Stimulated activated CD4-positive, alpha-beta T cell treated with anti-CD3 and anti-CD28 coated beads, Interleukin-1b, Interleukin-23, amount 100 ng/mL, for 48 hours (primary cell): ENCODE results near the gene TMEM196.

Experiments
- DNase-seq: peaks from one replicate; pipeline ENCODE4 v3.0.0-alpha.2; 2020

TMEM196 gene

DNA sequence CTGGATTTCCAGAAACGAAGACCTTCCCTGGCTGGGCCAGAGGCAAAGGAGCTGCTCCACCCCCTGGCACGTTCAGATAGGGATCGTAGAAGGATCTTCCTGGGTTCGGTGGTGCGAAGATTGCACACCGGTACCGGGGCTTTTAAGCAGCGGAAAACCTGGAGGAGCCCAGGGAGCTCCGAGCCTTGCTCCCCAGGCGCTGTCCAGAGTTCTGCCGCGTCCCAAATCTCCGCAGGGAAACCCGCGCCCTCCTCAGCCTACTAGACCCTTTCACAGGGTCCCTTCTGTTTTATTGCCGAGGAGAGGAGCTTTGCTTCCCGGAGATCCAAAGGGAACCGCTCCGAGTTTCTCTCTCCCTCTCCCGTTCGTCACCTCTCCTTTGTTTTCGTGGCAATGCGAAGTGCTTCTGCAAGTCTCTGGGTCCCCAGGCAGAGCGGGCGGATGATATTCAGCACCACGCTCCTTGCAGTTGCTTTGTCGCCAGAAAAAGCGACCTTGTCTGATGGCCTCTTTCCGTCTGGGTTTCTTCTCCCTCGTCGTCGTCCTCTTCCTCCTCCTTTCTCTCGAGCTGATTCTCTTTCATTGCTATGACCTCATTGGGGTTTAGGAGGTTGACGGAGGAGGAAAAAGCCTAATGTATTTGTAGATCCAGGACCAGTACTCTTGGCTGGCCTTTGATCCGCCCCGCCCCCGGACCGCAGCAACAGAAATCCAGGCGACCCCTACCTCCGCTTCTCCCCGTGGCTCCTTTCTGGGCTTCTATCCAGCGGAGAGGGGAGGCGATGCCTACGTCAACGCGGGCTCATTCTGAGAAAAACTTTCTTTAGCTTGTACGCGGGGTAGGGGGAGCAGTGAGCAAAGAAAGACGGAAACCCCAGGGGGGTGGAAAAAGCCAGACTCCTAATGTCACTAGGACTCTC is at the start of gene TMEM196:
TMEM196 (minus strand) TSS at position 777 of the 920 bp plus-strand sequence. CDS start 921 bp downstream, outside the sequence.
- no peak for DNase-seq

DNA sequence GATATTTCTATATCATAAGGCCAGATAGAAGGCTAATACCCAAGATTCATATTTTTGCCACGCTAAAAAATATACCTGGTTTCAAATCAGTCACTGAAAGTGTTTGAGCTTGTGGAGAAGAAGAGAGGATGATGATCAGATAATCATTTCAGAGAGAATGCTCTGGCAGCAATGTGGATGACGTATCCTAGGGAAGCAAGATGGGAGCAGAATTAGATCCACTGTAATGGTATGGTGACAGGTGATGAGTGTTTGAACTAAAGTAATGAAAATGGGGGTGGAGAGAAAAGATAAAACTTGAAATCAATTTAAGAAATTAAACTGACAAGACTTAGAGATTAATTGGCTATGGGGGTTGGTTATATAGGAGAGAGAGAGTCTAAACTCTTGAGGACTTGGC is 42.7 kb upstream of the TMEM196 start:
- DNase-seq: no peak

DNA sequence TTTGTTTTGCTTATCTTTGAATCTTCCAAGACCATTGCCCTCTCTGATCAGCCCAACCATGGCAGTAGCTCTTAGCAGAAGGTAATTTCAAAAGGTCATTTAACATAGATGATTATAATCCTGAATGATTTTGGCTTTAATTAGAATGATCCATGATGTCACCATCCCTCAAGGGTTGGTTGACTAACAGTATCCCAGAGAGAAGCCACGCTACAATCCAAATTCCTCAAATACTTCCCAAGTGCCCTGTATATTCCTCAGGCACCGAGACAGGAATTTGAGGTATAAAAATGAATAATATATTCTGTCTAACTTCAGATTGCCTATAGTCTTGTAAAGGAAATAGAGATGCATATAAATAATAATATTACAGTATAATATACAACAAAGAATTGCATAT is 42.1 kb upstream of the TMEM196 start:
- DNase-seq: no peak

DNA sequence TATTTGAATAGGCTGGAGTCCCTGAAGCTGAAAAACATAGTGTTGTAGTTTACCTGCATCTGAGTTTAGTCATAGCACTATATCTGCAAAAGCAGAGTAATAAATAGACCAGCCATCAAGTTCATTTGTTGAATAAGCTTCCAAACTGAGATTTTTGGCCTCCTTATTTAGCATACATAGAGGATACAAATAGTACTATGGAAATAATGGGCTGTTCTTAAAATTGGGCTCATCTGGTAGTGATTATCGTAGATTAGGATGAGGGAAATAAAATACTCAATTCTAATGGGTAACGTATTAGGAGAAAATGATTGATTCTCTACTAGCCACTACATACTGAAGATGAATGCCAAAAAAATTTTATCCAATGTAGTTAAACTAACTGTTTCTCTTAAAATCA is 41.4 kb upstream of the TMEM196 start:
- DNase-seq: no peak

DNA sequence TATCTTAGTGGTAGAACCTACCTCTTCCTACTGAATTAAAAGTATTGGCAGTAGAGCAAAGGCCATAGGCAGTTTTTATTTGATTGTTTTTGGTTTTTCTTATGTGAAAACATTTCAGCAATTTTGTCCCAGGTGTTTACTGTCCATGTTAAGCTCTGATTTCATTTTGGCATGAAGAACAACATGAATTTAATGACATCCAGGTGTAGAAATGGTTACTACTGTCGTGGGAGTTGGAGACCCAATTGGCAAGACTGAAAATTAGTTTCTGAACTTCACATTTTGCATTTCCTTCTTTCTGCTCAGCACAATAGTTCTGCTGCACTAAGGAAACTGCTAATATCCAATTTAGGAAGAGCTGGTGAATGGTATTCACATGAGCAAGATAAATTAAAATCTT is 38.0 kb upstream of the TMEM196 start:
- DNase-seq: no peak

DNA sequence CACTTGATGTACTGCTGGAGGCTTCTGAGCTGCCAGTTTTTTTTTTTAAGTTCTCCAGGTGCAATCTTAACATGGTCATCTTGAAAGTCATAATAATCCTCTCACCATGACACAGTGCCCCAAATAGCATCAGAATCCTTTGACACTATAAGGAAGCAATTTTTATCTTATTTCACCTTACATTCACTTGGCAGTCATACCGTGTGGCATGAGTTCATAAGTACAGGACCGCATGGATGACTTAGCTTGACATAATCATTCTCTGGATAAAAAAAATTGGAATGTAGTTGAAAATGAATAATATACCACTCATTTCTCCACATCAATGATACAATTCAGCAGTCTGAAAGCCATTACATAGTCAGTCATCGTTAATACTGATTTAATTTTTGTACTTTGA is 25.6 kb upstream of the TMEM196 start:
- no peak for DNase-seq

DNA sequence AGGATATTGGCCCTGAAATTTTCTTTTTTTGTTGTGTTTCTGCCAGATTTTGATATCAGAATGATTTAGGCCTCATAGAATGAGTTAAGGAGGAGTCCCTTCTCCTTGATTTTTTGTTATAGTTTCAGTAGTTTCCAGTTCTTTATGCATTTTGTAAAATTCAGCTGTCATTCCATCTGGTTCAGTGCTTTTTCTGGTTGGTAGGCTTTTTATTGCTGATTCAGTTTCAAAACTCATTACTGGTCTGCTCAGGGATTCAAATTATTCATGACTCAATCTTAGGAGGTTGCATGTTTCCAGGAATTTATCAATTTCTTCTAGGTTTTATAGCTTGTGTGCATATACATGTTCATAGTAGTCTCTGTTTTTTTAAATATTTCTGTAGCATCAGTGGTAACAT is 10.1 kb upstream of the TMEM196 start:
- DNase-seq: no peak

DNA sequence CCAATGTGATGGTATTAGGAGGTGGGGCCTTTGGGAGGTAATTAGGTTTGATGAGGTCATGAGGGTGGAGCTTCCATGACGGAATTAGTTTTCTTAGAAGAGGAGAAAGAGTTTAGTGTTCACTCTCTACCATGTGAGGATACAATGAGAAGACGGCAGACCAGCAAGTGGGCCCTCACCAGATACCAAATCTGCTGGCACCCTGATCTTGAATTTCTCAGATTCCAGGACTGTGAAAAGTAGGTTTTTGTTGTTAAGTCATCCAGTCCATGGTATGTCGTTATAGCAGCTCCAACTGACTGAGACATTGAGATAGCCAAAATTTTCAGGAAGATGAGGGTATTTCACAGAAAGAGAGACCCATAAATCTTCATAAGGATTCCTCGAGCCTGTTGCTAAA is 3.6 kb upstream of the TMEM196 start:
- DNase-seq: no peak

DNA sequence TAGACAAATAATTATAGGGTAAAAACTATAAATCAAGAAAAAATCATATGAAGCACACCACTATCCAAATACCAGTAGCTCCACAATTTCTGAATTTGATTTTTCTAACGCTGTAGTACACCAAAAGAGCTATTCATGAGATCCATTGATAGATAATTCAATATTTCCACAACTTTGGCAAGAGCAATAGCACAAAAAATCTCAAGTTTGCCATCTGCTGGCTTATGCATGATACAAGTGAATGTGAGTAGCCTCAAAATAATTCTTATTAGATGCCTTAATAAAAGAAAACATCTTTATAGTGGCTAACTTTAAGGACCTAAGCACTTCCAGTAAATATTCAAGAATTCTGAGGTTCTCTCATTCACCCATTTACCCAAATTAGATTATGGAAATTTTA is 2.2 kb upstream of the TMEM196 start:
- DNase-seq: no peak

DNA sequence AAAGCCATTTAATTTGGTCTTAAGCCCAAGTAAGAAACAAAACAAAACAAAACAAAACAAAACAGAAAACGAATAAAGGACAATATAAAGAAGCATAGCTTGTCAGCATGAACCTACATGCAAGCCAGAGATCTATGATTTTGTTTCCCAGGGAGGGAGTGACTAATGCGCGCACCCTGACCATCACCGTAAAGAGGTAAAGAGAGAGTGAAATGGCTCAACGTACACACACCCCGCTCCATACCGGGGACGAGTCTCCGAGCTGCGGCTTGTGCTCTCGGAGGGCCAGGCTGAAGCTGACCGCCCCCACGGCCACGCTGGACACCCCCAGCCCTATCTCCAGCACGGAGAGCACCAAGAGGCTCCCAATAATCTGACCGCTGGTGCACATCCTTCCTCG is 1.1 kb downstream of the TMEM196 start:
- DNase-seq: no peak

DNA sequence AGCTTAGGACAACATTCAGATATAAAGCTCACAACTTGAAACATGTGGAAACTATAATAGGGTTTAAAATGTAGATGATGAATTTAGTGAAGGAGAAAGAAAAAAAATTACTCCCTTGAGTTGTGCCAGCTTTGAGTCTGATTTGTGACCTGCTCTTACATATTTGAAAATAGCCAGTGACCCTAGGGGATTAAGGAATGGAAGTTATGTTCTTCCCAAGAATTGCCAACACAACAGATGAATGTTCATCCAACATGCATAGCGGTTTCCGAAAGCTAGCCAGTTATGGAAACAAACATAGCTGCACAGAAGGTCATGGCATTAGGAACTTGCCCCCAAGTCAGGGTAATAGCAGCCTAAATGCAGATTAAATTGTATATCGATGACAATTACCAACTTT is 10.8 kb downstream of the TMEM196 start:
- DNase-seq: no peak

DNA sequence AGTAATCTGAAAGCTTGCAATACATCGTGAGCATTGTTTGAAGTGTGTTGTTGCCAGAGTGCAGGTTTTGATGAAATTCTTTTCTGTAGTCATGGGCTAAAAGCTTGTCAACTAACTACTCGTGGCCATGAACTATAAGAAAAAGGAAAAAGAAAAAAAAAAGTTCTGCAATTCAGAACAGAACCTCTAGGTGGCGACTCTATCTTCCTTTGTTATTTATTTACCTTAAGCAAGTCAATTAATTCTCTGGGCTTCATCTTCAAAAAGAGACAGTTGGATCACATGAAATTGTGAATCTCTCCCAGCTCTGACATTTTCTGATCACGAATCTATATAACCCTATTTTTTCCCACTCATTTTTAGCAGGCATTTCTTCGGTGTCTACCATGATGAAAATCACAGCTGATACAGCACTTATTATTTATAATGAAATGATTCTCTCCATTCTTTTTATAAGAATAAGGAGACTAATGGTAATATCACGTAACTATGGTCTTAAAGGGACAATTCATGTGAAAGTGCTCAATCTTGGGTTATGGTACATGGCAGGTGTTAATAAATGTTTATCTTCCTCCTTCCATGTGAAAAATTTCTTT is 18.8 kb downstream of the TMEM196 start:
- no peak for DNase-seq

DNA sequence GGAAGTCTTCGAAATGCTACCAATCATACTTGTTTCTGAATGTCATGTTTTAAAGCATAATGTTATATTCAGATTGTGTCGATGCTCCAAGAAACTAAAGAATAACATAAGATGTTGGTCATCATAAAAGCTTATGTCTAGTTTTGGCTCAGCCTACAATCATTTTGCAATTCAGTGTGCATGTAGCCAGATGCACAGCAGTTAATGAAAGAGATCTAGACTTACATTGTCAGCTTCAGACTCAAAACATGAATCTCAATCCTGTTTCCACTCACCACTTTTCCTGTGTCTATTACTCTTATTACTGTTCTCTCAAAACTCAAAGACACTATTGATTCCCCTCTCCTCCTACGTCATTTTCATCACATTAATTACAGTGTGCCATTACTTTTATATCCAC is 21.4 kb downstream of the TMEM196 start:
- DNase-seq: no peak

DNA sequence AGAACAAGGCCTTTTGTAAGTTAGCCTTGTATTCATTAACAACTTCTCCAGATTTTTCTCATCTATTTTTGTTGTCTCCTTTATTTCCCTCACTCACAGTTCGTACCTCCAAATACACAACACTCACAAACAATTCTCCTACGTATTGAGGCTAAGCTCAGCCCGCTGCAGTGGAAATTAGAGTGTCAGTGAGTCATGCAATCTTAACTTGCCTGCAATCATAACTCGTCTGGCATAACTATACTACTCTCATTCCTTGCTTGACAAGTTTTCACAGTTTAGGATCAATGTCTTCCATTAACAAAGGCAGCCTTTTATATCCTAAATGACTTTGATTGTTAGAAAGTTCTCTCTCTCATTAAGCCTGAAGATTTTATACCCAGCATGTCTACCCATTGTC is 23.8 kb downstream of the TMEM196 start:
- no peak for DNase-seq

DNA sequence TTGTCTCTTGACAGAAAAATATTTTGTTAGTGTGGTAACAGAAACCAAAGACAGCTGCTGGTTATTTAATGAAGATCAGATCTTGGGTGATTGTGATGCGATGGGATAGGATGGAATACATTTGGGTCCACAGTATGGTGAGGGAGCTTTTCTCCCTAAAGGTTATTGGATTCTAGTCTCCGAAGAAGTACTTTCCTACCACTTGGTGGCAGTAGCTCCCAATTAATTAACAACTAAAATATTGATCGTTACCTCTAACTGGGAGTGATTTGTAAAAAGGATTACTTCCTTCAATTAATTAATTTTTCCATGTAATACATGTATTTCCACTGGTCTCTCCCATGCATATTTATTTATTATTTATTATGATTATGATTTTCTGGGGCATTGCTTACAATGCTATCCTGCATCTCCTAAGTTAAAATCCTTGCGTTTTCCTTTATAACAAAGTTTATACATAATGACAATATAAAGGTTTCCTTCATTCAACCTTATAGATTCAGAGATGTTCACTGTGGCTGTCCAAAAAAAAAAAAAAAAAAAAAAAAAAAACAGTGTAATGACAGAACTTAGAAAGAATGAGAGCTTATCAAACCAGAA is 25.6 kb downstream of the TMEM196 start:
- no peak for DNase-seq

DNA sequence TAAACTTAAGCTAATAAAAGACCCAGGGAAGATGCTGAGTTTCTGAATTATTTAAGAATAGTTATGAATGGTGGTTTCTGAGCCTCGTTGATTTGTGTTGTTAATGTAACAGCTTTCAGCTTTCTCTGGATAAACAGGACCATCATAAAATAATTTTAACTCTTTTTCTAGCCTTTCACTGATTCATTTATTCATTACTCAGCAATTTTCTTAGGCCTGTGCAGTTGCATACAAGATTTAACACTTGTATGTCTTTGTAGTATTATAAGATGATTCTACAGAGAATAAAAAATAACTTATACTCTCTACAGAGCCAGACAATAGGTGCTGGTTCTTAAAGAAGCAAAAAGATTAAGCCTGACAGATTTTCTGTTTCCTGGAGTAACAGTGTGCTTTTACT is 29.3 kb downstream of the TMEM196 start:
- no peak for DNase-seq

DNA sequence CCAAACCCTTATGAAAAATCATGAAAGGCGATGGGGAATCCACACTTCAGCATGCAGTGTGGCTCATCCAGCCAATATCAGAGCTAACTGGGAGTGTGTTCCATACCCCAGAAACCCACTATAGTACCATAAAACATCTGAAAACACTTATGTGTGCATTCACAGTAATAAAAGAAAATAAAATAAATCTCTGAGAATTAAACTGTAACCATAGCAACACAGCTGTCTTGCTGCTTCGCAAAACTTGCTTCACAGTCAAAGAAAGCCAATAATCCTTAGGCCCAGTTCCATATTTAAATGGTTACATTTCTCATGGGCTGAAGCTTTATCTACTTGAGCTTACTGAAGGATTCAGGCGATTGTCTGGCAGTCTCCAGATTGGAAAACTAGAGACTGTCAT is 44.7 kb downstream of the TMEM196 start:
- DNase-seq: no peak

DNA sequence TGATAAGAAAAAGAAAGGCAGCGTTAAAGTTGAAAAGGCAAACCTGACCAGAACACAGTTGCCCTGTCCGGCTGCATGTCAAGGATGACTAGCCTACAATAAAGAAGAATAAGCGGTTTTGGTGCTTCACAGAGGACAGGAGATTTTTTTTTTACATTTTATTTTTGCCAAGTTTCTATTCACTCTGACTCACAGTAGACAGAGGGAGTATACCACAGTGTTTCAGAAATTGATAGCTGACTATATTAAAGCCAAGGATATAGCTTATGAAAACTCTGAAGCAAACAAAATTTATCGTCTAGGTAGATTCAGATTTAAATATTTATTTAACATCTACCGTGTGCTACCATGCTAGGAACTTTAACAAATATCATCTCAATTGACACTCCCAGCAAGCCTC is 47.6 kb downstream of the TMEM196 start:
- no peak for DNase-seq

DNA sequence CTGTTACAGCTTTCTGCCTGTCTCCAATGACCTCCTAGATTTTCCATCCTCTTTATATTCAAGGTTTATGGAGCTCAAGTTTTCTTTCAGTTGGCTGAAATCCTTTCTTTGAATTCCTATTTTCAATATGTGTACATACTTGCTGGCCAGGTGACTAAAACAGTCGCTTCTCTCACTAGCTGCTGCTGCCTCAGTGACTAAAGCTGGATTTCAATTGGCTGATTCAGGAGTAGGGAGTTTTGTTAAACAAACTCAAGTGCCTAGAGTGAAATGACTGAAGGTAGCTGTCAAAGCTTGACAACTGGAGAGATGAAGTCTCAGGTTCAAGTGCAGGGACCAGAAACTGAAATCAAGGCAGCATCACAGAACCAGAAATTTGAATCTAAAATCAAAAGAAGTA is 57.9 kb downstream of the TMEM196 start:
- DNase-seq: no peak

DNA sequence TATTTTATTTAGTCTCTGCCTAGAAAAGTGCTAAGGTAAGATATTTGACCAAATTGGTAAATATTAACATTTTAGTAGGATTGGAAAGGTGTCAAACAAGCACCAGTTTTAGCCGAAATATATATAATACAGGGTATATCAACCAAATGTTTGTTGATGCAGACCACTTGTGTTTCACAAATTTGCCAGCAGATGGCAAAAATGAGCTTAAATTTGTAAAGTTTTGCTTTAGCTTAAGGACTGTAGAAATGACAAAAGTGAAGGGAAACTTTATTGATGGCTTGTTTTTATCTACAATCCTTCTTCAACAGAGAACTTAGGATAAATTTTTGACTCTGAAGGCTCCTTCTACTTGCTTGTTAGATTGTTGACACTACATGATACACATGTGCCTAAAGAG is 59.7 kb downstream of the TMEM196 start:
- peak; percentile 14 for DNase-seq

DNA sequence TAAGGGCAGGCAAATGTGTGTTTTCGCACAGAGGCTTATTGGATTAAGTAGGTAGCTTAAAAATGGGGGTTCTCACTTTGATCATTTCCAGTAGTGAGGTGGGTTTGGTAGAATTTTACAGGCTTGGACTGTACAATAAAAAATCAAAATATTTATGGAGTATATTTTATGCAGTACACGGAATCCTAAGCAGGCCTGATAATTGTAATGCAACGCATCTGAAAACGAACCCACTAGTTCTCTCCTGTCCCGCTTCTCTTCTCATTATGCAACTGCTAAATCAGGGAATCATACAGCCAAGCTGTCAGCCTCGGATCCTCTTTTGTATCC is 64.2 kb downstream of the TMEM196 start:
- DNase-seq: no peak

DNA sequence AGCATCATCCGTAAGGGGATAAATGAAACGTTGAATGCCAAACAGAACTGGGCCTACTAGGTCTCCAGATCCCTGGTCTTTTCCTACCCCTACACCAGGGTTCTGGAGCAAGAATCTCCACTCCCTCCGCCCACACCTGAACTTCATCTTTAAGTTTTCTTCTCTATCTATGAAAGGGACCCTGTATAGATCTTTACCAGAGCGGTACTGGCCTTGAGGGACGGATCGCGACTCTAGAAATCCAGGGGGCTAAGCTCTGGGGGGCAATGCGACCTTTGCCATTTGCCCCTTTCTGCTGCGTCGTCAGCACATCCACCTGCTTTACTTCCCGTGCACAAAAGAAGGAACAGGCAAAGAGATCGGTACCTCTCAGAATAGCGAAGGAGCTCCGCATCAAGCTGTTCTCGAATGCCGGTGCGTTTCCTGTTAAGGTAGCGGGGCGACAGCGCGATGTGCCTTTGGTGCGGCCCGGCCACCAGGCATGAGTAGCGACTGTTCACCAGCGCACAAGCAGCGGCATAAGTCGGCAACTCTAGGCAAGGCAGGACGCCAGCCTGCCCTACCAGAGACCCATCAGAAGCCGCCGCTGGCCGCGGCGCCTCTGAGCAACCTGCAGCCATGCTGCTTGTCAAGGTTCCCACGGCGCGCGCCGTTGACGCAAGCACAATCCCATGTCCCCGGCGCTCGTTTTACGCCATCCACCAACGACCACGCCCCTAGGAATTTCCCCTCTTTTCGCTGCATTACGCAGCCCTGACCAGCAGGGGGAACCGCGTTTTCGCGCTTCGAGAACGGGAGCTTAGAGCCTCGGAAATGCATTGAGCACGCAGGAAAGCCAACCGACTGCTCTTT is 64.8 kb downstream of the TMEM196 start, which contains the start of gene POLR1F:
POLR1F (minus strand) TSS at position 641 of the 852 bp plus-strand sequence; CDS start at position 620, 21 bp downstream.
- peak; percentile 93 for DNase-seq

DNA sequence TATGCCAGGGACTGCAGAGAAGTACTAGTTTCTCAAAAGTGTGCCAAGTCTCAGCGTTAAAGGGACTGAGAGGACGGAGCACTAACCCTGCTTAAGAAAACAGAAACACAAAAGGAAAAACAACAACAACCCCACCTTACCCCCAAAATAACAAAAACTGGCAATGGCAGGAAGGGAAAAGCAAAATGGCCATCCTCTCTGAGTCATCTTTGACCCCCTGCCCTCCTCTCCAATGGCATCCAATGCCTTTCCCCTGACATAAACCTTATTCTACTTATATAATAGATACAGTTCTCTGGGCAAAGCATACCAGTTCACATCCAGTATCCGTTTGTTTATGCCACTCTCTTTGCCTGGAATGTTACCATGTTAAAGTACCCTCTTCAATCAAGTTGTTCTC is 66.2 kb downstream of the TMEM196 start:
- DNase-seq: no peak
